Activated effector memory CD4-positive, alpha-beta T cell treated with anti-CD3 and anti-CD28 coated beads, Interleukin-2, amount 50 U/mL, for 16 hours (primary cell): Measurements from ENCODE around the gene PITPNC1.
"Not testable (repeated sequence)": the region's sequence is repeated elsewhere in the genome, so short reads cannot be mapped to it uniquely, and the experiment has no call there.

Experiments used
- DNase-seq: peaks from one replicate; pipeline ENCODE4 v3.0.0-alpha.2; 2020

Gene PITPNC1

DNA sequence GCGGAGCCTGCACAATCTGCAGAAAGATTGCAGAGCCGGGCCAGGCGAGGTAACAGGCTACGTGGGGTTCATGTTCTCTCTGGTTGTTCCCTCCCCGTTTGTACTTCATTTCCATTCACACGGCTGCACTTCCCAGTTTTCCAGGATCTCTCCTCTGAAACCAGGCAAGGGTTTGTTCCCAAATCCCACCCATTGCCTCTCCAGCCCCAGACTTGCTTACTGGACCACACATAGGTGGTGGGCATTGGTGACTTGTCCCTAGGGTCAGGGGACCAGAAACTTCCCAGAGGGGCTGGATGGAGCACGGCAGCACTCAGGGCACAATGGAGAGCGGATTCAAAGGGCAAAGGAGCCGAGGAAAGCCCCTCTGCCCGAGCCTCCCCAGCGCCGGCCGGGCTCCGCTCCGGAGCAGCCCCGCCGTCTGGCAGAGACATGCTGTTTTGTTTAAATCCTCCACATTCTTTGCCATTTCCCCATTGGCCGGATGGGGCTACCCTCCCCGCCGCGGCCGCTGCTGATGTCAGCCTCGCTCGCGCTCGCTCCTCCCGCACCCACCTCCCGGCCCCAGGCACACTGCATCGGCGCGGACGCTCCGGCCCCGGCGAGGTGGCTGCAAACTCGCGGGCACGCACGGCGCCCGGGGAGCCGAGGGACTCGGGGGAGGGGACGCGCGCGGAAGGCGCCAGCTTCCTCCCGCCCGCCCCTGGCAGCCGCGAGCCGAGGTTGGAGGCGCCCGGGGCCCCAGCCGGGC lies at the start of gene PITPNC1:
Gene PITPNC1 (plus strand): TSS at position 545 of the 751 bp plus-strand sequence.
- DNase-seq, result peak; percentile 94

- no peak for DNase-seq
Measured at GRCh38 chr17:67328026-67328425, 49.1 kb upstream of the PITPNC1 start.

DNA sequence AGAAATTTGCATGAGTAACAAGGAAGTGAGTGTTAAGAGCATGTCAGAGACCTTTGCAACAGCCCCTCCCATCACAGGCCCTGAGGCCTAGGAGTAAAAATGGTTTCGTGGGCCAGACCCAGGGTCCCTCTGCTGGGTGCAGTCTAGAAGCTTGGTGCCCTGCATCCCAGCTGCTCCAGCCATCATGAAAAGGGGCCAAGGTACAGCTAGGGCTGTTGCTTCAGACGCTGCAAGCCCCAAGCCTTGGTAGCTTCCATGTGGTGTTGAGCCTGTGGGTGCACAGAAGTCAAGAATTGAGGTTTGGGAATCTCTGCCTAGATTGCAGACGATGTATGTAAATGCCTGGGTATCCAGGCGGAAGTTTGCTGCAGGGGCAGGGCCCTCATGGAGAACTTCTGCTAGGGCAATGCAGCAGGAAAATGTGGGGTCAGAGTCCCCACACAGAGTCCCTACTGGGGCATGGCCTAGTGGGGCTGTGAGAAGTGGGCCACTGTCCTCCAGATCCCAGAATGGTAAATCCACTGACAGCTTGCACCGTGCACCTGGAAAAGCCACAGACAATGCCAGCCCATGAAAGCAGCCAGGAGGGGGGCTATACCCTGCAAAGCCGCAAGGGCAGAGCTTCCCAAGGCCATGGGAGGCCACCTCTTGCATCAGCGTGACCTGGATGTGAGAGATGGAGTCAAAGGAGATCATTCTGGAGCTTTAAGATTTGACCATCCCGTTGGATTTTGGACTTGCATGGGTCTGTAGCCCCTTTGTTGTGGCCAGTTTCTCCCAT lies 45.5 kb upstream of the PITPNC1 start:
- DNase-seq, result not testable (repeated sequence)

DNA sequence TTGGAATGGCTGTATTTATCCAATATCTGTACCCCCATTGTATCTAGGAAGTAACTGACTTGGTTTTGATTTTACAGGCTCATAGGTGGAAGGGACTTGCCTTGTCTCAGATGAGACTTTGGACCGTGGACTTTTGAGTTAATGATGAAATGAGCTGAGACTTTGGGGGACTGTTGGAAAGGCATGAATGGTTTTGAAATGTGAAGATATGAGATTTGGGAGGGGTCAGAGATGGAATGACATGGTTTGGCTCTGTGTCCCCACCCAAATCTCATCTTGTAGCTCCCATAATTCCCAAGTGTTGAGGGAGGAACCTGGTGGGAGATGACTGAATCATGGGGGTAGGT lies 44.9 kb upstream of the PITPNC1 start:
- not testable (repeated sequence) for DNase-seq

DNA sequence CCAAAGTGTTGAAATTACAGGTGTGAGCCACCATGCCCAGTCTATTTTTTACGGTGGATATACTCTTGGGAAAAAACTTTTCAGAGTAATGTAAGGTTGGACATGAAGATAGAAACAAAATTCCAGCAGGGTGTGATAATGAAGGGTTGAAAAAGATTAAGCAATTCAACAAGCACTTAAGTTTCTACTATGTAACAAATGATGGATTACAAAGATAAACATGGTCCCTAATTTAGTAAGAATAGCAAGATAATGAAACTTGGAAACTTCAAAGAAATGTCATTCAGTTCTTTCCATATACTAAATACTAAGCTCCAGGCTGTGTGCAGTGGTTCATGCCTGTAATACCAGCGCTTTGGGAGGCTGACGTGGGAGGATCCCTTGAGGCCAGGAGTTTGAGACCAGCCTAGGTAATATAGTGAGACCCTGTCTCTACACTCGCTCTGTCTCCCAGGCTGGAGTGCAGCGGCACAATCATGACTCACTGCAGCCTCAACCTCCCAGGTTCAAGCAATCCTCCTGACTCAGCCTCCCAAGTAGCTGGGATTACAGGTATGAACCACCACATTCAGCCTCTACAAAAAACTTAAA lies 41.7 kb upstream of the PITPNC1 start:
- DNase-seq, result no peak

GRCh38 chr17:67336859-67337258 lies 40.2 kb upstream of the PITPNC1 start:
- DNase-seq, result no peak

DNA sequence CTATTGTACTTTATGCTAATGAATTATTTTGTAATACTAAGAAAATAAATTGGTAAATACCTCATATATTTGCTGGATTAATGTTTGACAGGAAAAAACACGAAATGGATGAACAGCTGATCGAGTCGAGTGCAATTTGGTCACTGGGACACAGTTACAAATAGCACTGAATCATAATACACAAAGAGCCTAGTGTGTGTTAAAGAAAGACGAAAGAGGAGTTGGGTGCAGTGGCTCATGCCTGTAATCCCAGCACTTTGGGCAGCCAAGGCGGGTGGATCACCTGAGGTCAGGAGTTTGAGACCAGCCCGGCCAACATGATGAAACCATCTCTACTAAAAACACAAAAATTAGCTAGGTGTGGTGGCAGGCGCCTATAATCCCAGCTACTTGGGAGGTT lies 38.7 kb upstream of the PITPNC1 start:
- DNase-seq, result not testable (repeated sequence)

DNA sequence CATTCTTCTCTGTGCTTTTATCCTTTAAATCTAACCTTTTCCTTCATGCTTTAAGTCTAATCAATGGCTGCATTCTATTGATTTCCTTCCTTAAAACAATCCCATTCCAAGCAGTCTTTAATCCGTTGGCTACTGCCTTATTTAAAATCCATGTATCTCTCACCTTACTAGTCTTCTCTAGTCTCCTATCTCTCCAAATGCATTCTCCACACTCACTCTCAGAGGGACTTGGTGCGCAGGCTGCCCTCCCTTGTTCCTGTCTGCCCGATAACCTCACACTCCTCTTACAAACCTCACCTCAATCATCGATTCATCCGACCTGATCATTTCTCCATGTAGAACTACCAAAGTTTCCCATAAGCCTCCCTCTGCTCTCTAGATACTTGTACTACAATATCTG lies 33.8 kb upstream of the PITPNC1 start:
- DNase-seq, result no peak

- DNase-seq, result no peak
Measured at GRCh38 chr17:67347826-67348225, 29.3 kb upstream of the PITPNC1 start.

- no peak for DNase-seq
Measured at GRCh38 chr17:67349420-67349819, 27.7 kb upstream of the PITPNC1 start.

DNA sequence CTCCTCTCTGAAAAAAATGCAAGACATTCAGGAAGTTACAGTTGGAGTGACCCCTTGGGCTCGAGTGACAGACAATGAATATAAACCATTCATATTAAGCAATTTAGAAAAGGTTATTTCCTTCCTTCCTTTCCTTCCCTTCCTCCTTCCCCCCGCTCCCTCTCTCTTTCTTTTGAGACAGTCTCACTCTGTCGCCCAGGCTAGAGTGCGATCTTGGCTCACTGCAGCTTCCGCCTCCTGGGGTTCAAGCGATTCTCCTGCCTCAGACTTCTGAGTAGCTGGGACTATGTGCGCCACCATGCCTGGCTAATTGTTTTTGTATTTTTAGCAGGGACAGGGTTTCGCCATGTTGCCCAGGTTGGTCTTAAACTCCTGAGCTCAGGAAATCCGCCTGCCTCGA lies 23.9 kb upstream of the PITPNC1 start:
- DNase-seq, result no peak

DNA sequence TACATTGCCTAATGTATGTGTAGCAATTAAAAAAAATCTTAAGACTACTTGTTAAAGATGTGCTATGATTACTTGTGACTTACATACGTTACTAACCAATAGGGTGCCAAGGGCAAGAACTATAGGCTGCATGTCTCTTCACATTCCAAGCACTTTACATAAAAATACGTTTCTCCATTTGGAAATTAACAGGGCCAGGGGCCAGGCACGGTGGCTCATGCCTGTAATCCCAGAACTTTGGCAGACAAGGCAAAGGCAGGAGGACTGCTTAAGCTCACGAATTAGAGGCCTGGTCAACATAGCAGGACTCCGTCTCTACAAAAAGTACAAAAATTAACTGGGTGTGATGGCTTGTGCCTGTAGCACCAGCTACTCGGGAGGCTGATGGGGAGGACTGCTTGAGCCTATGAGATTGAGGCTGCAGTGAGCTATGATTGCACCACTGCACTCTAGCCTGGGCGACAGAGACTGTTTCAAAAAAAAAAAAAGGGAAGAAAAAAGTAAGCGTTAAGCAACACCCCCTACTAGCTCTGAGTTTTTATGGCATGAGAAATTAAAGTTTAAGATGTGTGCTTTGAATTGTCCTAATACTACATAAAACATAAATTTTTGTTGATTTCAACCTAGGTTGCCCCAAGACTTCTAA lies 23.0 kb upstream of the PITPNC1 start:
- DNase-seq, result no peak

GRCh38 chr17:67358612-67359011 lies 18.5 kb upstream of the PITPNC1 start:
- no peak for DNase-seq

GRCh38 chr17:67359960-67360791 lies 16.9 kb upstream of the PITPNC1 start:
- peak; percentile 81 for DNase-seq

DNA sequence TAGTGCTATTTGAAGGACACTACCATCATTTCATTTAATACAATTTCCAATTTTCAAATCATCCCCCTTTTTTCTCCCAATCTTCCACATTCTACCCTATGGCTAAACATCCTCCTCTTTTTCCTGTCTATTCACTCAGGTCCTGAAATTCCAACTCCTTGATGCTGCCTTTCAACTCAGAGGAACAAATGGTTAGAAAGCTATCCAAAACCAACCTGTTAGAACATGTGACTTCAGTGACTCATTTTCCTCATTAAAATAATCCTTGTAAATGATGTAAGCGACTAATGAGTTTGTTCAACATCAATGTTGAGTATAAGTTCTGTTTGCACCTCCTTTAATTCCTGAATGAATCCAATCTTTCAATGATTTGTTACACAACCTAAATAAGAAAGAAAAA lies 16.2 kb upstream of the PITPNC1 start:
- no peak for DNase-seq

DNA sequence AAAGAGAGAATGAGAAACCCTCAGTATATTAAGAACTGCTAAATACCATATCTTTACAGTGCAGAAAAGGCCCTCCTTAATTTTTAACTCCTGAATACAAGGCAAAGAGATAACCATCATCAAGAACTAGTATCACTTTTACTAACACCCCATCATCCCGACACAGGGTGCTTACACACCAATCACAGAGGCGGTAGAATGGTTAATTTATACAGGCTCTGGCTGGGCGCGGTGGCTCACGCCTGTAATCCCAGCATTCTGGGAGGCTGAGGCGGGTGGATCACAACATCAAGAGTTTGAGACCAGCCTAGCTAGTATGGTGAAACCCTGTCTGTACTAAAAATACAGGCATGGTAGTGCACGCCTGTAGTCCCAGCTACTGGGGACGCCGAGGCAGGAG lies 14.9 kb upstream of the PITPNC1 start:
- no peak for DNase-seq

DNA sequence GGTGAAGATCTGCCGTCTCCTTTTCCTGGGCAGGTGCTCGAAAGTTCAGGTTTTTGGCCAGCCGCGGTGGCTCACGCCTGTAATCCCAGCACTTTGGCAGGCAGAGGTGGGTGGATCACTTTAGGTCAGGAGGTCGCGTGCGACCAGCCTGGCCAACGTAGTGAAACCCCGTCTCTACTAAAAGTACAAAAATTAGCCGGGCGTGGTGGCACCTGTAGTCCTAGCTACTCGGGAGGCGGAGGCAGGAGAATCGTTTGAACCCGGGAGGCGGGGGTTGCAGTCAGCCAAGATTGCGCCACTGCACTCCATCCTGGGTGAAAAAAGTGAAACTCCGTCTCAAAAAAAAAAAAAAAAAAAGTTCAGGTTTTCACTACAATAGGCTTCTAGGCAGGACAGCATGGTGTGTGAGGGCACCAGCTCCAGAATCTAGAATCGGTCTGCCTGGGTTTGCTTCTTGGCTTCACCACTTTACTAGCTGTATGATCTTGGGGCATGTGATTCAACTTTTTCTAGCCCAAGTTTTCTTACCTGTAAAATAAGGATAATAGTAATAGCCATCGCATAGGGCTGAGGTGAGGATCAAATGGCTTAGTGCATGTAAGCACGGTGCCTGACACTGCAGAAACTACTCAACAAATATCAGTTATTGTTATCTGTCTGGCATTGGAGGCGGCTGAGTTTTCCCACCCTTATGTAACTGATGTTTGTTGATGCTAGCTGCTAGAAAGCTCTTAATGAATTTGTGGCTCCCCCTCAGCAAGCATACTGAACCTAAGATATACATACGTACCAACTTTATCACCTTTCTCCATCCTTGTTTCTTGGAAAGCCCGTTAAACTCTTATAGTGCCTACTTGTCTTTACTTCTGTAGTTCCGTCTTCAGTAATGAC lies 12.0 kb upstream of the PITPNC1 start:
- DNase-seq, result peak; percentile 66

DNA sequence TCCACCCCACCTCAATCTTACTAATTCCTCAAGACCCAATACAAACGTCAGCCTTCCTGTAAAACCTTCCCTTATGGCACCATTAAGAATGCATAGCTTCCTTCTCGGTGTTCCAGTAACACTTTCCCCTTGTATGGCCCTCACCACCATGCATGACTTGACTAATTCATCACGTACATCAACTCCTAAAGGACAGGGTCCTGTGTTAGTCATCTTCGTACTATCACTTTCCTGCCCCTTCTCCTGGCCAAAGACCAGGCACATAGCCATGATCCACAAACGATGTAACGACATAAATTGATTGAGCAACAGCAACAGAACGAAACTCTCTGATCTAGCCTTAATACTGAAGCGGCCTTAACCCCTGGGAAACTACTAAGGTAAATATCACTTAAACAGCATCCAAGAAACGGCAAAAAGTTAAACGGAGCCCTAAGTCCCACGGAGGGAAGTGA lies 11.3 kb upstream of the PITPNC1 start:
- peak; percentile 66 for DNase-seq

GRCh38 chr17:67366193-67367157 lies 10.6 kb upstream of the PITPNC1 start, which contains the start of gene PSMD12:
PSMD12 (minus strand) TSS chr17:67366577; CDS start chr17:67366519, 58 bp downstream.
- DNase-seq, result peak; percentile 98

GRCh38 chr17:67369676-67370075 lies 7.4 kb upstream of the PITPNC1 start:
- no peak for DNase-seq
